ENCODE measurements around the gene MEX3D. TPM values are rescaled to one million over a fixed set of nuclear protein-coding genes. Genes with fewer than 3 reads are reported as not detected.
"Not testable (repeated sequence)": the region's sequence is repeated elsewhere in the genome, so short reads cannot be mapped to it uniquely, and the experiment has no call there.

MEX3D gene
- total RNA-seq, 1 donor from 2014 or later = 44.0 TPM

DNA sequence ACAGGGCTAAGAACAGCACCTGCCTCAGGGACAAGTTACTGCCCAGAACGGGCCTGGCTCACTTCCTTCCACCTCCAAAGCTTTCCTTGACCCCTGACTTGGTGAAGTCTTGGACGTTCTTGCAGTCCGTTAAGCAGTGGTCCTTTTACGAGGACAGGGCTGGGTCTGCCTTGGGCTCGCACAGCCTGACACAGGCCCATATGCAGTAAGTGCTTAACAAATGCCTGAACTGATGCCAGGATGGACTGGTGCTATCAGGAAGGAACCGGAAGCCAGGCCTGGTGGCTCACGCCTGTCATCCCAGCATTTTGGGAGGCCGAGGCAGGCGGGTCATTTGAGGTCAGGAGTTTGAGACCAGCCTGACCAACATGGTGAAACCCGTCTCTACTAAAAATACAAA is 46.1 kb downstream of the MEX3D start:
- DNase-seq (ENCODE audit: low read depth) = no peak

DNA sequence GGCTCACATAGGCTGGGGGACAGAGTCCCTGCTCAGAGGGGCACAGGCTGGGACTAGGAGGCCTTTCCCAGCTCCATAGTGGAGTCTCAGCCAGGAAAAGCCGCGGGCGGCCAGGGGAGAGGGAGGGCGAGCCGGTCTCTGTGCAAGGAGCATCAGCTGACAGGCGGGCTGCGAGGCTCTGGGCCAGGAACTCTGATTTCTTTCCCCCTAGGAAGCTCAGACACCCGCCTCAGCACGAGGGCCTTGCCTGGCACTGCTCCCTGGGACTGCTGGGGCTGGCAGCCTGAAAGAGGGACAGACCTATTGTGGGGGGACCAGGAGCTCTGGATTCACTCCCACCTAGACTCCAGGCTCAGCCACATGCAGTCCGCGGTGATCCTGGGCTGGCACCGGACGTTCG is 46.5 kb downstream of the MEX3D start:
- no peak for DNase-seq (ENCODE audit: low read depth)

DNA sequence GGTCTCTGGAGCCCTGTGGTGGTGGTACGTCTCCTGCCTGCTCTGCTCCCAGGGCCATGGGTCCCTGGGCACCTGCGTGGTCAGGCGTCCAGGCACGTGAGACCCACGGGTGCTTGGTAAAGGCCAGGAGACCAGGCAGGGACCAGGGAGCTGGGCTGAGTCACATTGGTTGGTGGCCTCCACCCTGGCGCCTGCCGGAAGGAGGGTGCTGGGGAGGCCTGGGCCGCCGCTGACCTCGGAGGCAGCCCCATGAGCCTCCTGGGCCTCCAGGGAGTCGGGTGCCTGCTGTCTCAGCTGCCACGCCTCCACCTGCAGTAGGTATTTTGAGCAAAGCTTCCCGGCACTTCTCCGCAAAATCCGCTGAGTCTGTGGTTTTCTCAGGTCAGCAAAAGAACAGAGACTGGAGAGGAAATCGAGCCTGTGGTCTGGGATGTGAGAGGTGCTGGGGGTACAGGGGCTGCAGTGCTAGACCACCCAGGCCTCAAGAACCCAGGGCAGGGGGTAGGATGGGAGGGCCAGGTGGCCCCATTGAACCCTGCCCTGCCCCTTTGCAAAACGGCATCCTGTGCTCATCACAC is 47.8 kb downstream of the MEX3D start:
- DNase-seq (ENCODE audit: low read depth) = no peak

DNA sequence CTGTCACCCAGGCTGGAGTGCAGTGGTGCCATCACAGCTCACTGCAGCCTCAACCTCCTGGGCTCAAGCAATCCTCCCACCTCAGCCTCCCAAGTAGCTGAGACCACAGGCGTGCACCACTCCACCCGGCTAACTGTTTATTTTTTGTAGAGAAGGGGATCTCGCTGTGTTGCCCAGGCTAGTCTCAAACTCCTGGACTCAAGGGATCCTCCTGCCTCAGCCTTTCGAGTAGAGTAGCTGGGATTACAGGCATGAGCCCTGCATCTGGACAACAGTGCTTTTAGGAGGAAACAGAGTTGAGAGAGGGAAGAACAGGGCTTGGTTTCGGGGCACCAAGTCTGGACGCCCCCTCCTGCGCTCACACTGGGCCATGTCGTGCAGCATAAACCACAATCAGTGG is 48.3 kb downstream of the MEX3D start:
- DNase-seq (ENCODE audit: low read depth) = not testable (repeated sequence)

DNA sequence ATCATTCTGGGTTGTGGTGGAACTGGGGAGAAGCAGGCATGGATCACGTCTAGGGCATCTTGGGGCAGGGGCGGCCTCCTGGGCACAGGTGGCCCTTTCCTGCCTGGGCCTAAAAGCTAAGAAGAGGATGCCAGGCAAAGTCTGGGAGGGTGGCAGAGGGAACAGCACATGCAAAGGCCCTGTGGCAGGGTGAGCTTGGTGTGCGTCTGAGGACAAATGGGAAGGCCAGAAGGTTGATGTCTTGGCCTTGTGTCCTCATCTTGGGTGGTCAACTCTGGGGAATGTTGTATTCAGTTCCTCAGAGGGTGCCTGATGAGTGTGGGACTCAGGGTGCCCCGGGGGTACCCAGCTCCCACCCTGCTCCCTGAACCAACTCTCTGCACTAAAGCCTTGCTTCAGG is 49.7 kb downstream of the MEX3D start:
- DNase-seq (ENCODE audit: low read depth) = no peak

DNA sequence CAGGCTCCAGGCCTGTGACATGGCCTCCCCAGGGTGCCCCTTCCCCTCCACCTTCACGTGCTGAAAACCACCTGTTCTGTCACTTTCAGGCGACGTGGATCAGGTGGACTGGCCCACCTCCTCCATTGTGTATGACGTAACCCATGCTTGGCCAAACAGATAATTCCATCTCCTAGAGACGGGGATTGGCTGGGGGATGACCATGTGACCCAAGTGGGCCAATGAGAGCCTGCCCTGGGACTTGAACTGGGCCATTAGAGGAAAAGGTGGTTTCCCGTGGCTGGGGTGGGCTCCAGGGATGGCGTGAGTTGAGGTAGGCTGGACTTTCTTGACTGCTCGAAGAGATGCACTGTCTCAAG is 51.8 kb downstream of the MEX3D start:
- DNase-seq (ENCODE audit: low read depth) = no peak

DNA sequence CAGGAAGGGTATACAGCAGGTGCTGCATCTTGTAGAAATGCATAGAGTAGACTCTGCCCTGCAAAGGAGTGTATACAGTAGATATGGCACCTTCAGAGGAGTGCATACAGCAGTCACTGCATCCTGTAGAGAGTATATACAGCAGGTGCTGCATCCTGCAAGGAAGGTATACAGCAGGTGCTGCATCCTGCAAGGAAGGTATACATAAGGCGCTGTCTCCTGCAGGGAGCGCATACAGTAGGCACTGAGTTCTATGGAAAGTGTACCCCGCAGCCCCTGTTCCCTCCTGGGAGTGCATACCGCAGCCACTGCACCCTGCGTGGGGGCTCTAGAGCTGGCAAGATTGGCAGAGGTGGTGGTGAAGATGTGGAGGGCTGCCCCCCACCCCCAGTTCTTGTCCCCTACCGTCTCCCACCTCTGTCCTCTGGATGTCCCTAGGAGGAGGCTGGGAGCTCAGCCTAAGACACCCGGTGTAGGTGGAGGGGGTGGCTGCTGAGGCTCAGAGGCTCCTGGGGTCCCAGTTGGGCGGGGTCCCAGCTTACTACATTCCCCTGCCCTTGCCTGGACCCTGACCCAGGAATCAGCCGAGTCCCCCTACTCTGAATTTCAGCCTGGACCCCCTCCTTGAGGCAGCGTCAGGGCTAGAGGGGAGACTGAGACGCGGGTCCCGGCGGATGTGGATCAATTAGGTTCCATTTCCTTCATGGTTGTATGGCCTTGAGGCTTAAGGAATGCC is 53.0 kb downstream of the MEX3D start:
- DNase-seq (ENCODE audit: low read depth) = no peak

DNA sequence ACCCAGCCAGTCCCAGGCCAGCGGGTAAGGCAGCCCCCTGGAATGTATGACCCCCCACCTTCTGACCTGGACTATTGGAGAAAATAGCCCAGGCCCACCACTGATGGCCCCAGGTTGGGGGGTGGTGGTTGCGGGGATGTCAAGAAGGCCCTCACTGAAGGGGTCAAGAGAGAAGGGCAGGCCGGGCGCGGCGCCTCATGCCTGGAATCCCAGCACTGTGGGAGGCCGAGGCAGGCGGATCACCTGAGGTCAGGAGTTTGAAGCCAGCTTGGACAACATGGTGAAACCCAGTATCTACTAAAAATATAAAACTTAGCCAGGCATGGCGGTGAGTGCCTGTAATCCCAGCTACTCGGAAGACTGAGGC is 53.8 kb downstream of the MEX3D start:
- DNase-seq (ENCODE audit: low read depth) = no peak

DNA sequence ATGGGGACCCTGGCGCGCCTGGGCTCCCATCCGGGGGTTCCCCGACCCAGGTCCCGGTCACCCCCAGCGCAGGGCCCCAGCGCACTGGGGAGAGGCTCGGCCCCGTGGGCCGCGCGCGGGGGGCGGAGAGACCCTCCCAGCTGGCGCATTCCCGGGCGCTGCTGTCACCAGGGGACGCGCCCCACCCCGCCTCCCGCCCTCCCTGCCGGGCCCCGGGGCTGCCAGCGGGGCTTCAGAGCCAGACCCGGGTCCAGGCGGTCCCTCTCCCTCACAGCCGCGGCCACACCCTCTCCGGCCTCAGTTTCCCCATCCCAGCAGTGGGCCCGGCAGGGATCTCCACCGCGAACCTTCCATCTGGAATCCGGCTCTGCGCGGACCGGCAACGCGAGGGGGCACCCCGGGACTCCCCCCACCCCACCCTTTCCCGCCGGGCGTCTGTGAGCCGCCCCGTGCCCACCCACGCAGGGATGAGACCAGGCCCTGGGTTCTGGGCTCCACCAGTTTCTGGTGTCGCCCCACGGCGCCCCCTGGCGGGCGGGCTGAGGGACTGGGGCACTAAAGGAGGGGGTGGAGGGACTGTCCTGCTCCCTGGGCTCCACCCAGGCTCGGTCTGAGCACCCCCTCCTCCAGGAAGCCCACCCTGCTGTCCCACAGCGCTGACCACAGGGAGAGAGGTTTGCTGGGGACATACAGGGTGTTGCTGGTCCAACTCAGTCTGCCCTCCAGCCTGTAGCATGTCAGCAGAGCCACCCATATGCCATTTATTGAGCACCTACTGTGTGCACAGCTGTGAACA is 54.4 kb downstream of the MEX3D start:
- DNase-seq (ENCODE audit: low read depth) = peak; percentile 69

DNA sequence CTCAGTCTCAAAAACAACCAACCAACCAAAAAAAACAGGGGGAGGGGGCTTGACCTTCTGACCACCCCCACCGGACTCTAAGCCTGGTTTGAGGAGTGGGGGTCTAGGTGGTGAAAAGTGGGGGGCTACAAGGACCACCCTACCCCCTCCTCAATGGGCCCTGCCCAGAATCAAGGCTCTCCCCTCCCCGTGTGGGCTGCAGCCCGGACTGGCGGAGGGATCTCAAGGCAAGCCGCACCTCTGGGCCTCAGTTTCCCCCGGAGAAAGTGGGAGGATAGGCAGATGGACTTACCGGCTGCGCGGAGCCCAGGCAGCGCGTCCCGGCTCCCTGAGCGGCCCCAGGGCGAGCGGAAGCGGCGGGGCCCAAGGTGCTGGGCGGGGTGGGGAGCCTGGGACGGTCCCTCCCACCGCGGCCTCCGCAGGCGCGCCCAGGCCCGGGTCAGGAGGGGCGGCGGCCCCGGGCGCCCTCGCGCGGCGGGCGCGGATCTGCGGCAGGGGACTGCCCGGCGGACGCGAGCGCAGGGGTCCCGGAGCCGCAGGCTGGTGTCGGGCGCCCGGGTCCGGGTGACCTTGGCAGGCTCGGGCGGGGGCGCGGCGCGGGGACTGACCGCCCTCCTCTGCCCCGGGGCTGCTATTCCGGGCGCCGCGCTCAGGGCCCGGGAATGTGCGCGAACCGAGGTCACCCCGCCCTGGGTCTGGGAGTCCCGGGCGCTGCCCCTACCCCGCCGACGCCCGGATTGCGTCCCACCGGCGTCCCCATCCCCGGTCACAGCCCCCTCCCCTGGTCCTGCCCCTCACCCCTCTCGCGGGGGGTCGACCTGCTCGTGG is 55.2 kb downstream of the MEX3D start, which contains the start of gene ADAMTSL5:
TSS of gene ADAMTSL5 (minus strand) at position 349 of the 828 bp plus-strand sequence. CDS start 2,076 bp downstream, outside the sequence.
- DNase-seq (ENCODE audit: low read depth) = peak; percentile 79

DNA sequence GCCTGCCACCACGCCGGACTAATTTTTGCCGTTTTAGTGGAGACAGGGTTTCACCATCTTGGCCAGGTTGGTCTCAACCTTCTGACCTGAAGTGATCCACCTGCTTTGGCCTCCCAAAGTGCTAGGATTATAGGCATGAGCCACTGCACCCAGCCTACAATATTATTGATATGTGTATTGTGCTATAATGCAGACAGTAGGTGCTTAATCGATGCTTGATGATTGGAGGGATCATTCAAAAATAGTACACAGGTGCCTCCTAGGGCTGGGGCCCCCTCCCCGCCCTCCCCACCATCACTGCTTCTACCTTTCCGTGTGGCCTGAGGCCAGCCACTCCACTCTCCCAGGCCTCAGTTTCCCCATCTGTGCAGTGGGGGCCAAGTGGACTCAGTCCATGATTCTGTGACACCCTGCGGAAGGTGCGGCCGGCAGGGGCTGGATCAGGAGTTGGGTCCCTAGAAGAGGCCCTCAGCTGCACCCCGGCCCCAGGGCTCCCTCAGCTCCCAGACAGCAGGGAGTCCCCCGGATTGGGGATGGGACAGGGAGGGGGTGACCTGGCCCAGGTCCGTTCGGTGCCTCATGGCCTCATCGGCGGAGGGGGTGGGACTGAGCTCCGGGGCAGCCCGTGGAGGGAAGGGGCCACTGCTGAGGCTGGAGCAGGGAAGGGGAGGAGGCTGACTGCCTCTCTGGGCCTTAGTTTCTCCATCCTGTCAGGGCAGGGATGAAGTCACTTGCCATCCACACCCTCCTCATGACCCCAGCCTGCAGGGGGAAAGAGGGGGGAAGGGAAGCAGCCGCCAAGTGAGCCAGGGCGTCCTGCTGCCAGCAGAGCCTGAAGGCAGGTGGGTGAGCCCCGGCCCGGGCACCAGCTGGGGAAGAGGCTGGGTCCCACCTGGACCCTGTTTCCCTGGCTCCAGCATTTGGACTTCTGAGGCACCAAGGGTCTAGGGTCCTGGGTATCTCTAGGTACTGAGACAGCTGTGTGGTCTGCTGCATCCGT is 56.5 kb downstream of the MEX3D start:
- no peak for DNase-seq (ENCODE audit: low read depth)

DNA sequence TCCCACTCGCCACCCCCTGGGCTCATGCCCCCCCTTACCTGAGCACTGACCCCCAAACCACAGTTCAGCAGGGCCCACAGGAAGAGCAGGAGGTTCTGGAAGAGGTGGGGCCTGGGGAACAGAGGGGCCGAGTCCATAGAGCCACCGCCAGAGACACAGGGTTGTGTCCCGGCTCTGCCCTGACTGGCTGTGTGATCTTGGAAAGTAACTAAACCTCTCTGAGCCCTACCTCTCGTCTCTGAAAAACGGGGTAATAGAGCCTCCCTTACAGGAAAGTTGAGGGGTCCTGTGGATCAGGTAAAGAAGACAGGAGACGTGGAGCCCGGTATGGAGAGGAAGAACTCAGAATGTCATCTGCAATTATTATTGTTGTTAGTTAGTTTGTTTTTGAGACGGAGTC is 57.3 kb downstream of the MEX3D start:
- DNase-seq (ENCODE audit: low read depth) = no peak

DNA sequence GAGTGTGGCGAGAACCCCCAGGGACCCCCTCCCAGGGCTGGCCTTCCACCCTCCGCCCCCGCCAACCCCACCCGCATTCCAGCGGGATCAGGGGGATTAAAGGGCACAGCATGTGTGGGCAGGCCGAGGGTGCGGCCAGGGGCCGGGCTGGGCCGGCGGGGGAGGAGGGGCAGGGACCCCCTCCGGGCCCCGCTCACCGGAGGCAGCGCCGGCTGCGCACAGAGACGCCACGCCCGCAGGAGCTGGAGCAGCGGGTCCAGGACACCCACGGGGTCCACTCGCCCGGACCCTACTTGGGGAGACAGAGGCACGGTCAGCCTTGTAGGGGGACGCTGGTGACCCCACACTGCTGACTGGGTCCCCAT is 57.7 kb downstream of the MEX3D start:
- DNase-seq (ENCODE audit: low read depth) = peak; percentile 43

DNA sequence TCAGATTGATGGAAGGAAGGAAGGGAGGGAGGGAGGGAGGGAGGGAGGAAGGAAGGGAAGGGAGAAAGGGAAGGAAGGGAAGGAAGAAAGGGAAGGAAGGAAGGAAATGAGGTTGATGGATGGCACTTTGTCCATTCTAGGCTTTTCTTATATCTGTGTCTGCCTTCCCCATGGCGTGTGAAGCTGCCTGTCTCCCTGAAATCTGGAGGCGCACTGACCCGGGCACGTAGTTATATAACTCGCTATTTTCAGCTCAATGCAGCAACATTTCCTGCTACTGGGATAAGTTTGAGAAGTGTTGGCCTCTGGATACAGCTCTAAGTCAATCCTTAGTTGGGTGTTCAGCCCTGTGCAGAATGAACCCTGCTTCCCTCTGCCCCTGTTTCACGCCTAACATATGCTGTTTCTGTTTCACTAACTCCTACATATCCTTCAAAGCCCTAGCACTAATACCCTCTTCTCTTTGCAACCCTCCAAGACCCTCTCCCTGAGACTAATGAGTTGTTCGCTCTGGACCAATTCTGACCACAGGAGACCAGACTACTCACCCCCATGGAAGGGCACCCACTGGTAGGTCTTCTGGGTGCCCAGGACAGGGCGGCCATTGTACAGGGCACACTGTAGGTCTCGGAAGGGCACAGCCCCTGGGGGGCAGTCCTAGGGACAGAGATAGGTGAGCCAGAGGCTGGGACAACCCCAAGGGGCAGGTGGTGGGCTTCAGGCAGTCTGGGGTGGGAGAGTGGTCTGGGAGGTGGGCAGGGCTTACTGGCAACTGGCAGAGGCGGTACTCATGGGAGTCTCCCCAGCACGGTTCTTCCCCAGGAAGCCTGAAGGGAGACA is 58.3 kb downstream of the MEX3D start:
- DNase-seq (ENCODE audit: low read depth) = no peak

DNA sequence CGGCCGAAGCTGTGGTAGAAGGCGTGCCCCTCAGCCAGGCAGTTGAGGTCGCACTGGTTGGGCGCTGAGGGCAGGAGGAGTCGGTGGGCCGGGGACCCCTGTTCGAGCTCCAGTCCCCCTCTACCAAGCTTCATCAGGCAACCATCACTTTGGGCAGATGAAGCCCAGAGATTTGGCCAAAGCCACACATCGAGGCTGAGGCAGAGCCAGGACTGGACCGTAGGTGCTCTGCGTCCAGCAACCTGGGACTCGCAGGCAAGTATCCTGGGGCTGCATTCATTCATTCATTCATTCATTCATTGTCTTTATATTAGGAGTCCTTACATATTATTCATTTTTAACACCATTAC is 59.6 kb downstream of the MEX3D start:
- DNase-seq (ENCODE audit: low read depth) = no peak

DNA sequence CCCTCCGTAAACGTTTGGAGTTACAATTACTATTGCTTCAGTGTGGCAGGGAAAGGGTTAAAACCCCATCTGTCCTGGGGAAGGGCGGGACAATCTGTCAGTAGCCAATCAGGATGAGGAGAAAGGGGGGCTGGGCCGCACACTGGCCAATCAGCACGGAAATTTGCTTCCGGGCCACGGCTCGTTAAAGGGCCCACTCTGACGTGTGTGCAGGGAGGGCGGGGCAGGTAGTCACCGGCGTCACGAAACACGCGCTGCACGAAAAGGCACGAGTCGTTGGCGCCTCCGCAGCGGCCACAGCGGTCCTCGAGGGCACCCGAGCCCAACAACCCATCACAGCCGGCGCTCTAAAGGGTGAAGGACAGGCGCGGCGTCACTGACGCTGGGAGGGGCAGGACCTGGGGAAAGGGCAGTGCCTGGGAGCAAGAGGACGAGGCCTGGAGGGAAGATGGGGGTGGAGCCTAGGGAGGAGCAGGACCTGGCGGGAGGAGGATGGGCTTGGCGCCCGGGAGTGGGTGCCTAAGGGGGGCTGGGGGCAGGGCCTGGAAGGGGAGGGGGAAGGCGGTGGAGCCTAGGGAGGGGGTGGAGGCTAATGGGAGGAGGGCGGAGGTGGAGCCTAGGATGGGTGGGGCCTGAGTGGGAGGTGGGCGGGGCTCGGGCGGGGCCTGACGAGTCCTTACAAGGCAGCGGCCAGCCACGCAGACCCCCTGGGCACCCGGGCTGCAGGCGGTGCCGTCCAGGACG is 60.2 kb downstream of the MEX3D start:
- DNase-seq (ENCODE audit: low read depth) = peak; percentile 72

DNA sequence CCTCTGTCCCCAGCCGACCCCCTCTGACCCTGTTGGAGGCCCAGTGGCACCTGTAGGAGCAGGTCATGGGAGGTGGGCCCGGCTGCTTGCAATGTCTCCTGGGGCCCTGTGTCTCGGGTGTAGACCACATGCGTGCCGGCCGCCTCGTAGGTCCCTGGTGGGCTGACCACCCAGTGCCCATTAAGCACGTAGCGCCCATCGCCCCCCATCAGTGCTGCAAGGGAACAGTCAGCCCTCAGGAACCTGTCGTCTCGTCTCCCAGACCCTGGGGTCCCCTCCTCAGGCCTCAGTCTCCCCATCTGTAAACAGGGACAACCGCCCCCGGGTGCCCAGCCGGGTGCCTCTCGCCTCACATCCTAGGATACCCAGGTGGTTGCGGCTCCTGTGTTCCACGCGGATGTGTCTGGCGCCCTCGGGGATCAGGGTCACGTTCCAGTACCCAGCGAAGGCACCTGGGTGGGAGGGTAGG is 60.9 kb downstream of the MEX3D start:
- DNase-seq (ENCODE audit: low read depth) = no peak

DNA sequence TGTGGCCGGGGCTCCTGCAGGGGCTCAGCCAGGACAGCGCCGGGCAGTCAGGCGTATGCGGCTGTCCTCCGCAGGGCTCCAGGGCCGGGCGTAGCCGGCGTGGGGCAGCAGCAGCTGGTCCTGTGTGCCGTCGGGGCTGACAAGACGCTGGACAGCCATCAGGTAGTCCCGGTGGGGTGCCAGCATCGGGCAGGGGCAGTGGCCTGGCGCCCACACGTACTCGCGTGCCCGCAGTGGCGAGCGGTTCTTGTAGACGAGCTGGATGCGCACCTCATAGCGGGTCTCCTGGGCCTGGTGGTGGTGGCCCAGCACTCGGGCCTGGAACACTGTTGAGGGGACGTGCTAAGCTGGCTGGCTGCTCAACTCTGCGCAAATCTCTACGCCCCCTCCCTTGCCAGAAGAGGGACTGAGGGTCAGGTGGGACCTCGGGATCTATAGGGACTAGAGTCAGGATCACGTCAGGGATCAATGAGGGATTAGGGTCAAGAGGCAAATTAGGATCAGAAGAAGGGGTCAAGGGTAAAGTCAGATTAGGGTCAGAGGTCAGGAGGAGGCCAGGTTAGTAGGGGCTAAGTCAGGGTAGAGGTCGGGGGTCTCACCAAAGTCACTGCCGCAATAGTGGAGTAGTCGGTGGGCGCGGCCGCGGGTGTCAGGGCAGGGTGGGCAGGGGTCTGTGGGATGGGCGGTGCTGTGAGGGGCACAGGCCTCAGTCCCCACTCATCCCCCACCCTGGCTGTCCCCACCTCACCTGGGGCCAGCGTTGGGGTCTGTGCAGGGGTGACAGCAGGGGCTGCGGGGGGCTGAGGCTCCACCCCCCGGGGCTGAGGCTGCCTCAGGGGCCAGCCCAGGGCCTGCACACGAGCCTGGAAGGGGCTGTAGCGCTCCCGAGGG is 61.9 kb downstream of the MEX3D start:
- DNase-seq (ENCODE audit: low read depth) = no peak
